ENCODE results near the gene MSI2. TPM values are rescaled to one million over a fixed set of nuclear protein-coding genes. Genes with fewer than 3 reads are reported as not detected.

The MSI2 gene
- total RNA-seq, 1 donor from 2014 or later: 140 TPM

DNA sequence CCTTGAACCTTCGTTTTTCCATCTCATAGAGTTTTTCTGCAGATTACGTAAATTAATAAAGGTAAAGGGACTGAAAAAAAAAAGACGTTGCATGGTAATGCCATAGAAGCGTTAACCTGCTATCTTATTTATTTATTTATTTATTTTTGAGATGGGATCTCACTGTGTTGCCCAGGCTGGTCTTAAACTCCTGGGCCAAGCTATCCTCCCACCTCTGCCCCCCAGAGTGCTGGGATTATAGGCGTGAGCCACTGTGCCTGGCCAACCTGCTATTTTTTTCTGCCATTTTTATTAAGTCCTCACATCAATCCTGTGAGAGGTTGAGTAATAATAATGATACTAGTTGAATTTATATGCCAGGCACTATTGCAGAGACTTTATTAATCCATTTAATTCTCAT lies 7.9 kb downstream of the MSI2 start:
- peaks cover 53% of the 10 kb centered on the region for H3K36me3 Mint-ChIP-seq (ENCODE audit: low read depth)
- no peaks in the 10 kb centered on the region for H3K27me3 Mint-ChIP-seq (ENCODE audit: low read depth)
- peaks cover 71% of the 10 kb centered on the region for H3K4me1 Mint-ChIP-seq
- DNase-seq (ENCODE audit: low read depth, low spot score): no peak
- TF ChIP-seq, protein P1, sequence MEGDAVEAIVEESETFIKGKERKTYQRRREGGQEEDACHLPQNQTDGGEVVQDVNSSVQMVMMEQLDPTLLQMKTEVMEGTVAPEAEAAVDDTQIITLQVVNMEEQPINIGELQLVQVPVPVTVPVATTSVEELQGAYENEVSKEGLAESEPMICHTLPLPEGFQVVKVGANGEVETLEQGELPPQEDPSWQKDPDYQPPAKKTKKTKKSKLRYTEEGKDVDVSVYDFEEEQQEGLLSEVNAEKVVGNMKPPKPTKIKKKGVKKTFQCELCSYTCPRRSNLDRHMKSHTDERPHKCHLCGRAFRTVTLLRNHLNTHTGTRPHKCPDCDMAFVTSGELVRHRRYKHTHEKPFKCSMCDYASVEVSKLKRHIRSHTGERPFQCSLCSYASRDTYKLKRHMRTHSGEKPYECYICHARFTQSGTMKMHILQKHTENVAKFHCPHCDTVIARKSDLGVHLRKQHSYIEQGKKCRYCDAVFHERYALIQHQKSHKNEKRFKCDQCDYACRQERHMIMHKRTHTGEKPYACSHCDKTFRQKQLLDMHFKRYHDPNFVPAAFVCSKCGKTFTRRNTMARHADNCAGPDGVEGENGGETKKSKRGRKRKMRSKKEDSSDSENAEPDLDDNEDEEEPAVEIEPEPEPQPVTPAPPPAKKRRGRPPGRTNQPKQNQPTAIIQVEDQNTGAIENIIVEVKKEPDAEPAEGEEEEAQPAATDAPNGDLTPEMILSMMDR (conservative IDR thresholded peaks at IDR 0.05): no peak
- no peaks in the 10 kb centered on the region for H3K9me3 Mint-ChIP-seq
- no peak overlapping the region for H3K27ac Mint-ChIP-seq (ENCODE audit: unreplicated experiment)
- H3K4me3 Mint-ChIP-seq: no peak overlapping the region

DNA sequence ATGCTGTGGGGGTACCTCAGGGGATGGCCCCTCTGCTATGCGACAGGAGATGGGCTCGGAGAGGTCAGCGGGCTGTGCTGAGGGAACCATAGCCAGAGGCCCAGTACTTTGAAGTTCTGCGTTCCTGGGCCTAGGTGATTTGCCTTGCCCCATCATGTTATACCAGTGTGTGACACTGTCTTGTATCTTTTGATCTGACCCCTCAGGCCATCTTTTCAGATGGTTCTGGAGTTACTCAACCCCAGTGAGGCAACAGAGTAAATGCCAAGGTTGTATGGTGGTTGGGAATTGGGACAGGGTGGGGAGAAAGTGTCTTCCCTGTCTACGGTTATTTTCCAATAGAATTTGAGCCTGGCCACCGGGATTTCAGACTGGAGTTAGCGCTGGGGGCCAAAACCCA lies 8.5 kb downstream of the MSI2 start:
- no peak overlapping the region for H3K4me3 Mint-ChIP-seq
- no peaks in the 10 kb centered on the region for H3K27me3 Mint-ChIP-seq (ENCODE audit: low read depth)
- TF ChIP-seq, protein P1 (conservative IDR thresholded peaks at IDR 0.05): no peak
- H3K36me3 Mint-ChIP-seq (ENCODE audit: low read depth): peaks cover 54% of the 10 kb centered on the region
- H3K4me1 Mint-ChIP-seq: peaks cover 71% of the 10 kb centered on the region
- H3K9me3 Mint-ChIP-seq: no peaks in the 10 kb centered on the region
- no peak overlapping the region for H3K27ac Mint-ChIP-seq (ENCODE audit: unreplicated experiment)
- no peak for DNase-seq (ENCODE audit: low read depth, low spot score)

DNA sequence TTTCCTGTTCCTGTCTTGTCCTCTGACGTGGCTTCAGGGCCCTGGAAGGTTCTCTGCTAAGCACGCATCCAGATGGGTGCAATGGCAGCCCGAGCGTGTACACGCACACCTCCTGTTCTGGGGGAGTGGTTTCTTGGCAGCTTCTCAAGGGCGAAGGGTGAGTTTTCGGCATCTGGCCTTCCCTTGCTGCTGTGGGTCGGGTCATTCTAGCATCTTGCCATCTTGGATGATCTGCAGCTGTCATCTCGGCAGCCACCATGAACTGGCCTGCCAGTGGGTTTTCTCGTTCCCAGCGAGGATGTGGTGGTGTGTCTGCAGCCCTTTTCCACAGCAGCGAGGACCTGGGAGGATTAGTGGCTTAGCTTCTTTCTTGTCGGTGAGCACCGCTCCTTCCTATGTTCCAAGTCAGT lies 10.6 kb downstream of the MSI2 start:
- H3K9me3 Mint-ChIP-seq: no peaks in the 10 kb centered on the region
- no peak for DNase-seq (ENCODE audit: low read depth, low spot score)
- no peak overlapping the region for H3K27ac Mint-ChIP-seq (ENCODE audit: unreplicated experiment)
- TF ChIP-seq, protein P1 (conservative IDR thresholded peaks at IDR 0.05): no peak
- H3K4me1 Mint-ChIP-seq: peaks cover 71% of the 10 kb centered on the region
- no peak overlapping the region for H3K4me3 Mint-ChIP-seq
- H3K36me3 Mint-ChIP-seq (ENCODE audit: low read depth): peaks cover 51% of the 10 kb centered on the region
- no peaks in the 10 kb centered on the region for H3K27me3 Mint-ChIP-seq (ENCODE audit: low read depth)

DNA sequence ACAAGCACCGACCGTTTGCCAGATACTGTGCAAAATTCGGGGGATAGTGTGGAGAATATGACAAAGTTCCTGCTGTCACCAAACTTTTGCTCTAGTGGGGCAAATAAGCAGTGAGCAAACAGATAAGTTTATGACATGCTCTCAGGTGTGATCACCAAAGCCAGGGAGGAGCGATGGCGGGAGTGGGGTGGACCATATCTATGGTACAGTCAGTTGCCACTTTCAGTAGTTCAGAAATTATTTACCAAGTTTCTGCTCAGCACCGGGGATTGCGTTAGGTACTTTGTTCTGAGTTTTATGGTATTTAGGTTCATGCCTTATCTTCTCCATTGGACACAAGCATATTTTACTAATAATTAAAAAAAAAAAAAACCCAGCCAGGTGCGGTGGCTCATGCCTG lies 11.9 kb downstream of the MSI2 start:
- H3K4me3 Mint-ChIP-seq: no peak overlapping the region
- H3K27ac Mint-ChIP-seq (ENCODE audit: unreplicated experiment): no peak overlapping the region
- H3K9me3 Mint-ChIP-seq: no peaks in the 10 kb centered on the region
- DNase-seq (ENCODE audit: low read depth, low spot score): no peak
- TF ChIP-seq, protein P1 (conservative IDR thresholded peaks at IDR 0.05): no peak
- H3K4me1 Mint-ChIP-seq: peaks cover 70% of the 10 kb centered on the region
- no peaks in the 10 kb centered on the region for H3K27me3 Mint-ChIP-seq (ENCODE audit: low read depth)
- H3K36me3 Mint-ChIP-seq (ENCODE audit: low read depth): peaks cover 39% of the 10 kb centered on the region

DNA sequence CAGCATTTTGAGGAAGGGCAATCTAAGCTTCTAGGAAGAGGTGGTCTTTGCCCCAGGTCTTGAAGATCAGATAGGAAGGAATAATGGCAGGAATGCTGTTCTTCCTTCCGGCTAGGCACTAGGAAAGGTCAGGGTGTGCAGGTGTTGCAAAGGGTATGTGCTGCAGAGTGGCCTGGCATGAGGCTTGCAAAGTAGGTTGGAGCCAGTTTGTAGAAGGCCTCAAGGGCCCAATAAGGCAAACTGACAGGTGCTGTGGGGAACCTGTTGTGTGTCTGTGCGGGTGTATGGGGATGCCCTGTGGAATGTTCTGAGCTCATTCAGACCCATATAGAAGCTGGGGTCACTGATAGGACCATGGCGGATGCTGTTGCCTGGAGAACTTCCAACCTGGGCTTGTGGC lies 12.7 kb downstream of the MSI2 start:
- Mint-ChIP-seq H3K36me3 (ENCODE audit: low read depth) (peaks cover 30% of the 10 kb centered on the region), H3K9me3 (no peaks in the 10 kb centered on the region), H3K4me1 (peaks cover 69% of the 10 kb centered on the region), H3K27ac (ENCODE audit: unreplicated experiment) (peak overlapping the region; percentile 46), H3K4me3 (no peak overlapping the region), H3K27me3 (ENCODE audit: low read depth) (no peaks in the 10 kb centered on the region)
- DNase-seq (ENCODE audit: low read depth, low spot score): no peak
- TF ChIP-seq, protein P1 (conservative IDR thresholded peaks at IDR 0.05): no peak

Data from neural crest cell (in vitro differentiated cells).